Naive B cell (primary cell): Measurements from ENCODE around the gene LMO1. TPM values are rescaled to one million over a fixed set of nuclear protein-coding genes. Genes with fewer than 3 reads are reported as not detected.

Source experiments
- ATAC-seq, 2 donors: fragments of 150-1000 bp; cut with Tn5 transposase; 2 replicates each; pipeline ENCODE4 v1.10.0; 2021; ENCODE audit warnings: low read depth in 2 of 2, mild to moderate bottlenecking in 2 of 2, moderate library complexity in 2 of 2
- DNase-seq: peaks from one replicate; pipeline ENCODE4 v3.0.0; 2022
- H3K27ac Mint-ChIP-seq, 6 donors: one replicate each; pipeline ENCODE4 v1.8.0; 2020 to 2022; ENCODE audit warnings: mild to moderate bottlenecking in 6 of 6, mixed read lengths in 6 of 6, moderate library complexity in 5 of 6, inconsistent platforms in 2 of 6
- H3K27me3 Mint-ChIP-seq, 3 donors: one replicate each; pipeline ENCODE4 v1.8.0; 2021 to 2022; ENCODE audit warnings: mixed read lengths in 3 of 3, mild to moderate bottlenecking in 1 of 3
- H3K36me3 Mint-ChIP-seq, 2 donors: one replicate each; pipeline ENCODE4 v1.8.0; 2020 to 2022; ENCODE audit warnings: mixed read lengths in 2 of 2, inconsistent platforms in 1 of 2, mild to moderate bottlenecking in 1 of 2
- H3K4me1 Mint-ChIP-seq, 3 donors: one replicate each; pipeline ENCODE4 v1.8.0; 2020 to 2022; ENCODE audit warnings: mixed read lengths in 3 of 3, inconsistent platforms in 1 of 3, mild to moderate bottlenecking in 1 of 3, moderate library complexity in 1 of 3
- H3K4me3 Mint-ChIP-seq, 8 donors: one replicate each; pipeline ENCODE4 v1.8.0; 2020 to 2022; ENCODE audit warnings: mild to moderate bottlenecking in 8 of 8, mixed read lengths in 8 of 8, moderate library complexity in 8 of 8, inconsistent platforms in 2 of 8
- H3K9me3 Mint-ChIP-seq, 7 donors: one replicate each; pipeline ENCODE4 v1.8.0; 2020 to 2022; ENCODE audit warnings: mixed read lengths in 7 of 7, mild to moderate bottlenecking in 5 of 7, inconsistent platforms in 2 of 7, moderate library complexity in 1 of 7
- polyA plus RNA-seq, 6 donors: library from polyadenylated mRNA; unstranded; fragments of 300-500 nt; fragmentation: Illumina TruSeq; gene quantifications; one replicate each; pipeline ENCODE4 v1.2.3, GENCODE V29; 2021; ENCODE audit warnings: low read depth in 6 of 6

The LMO1 gene
- polyA plus RNA-seq, 6 donors from 2014 or later, result not detected

GRCh38 chr11:8285228-8285627 is 21.6 kb upstream of the LMO1 start:
- no peak for DNase-seq
- no peaks in the 10 kb centered on the region for H3K4me1 Mint-ChIP-seq
- no peaks in the 10 kb centered on the region for H3K36me3 Mint-ChIP-seq
- peaks cover 0 to 3% (median 0%) of the 10 kb centered on the region in 7 donors for H3K9me3 Mint-ChIP-seq
- no peak overlapping the region for H3K27ac Mint-ChIP-seq
- H3K4me3 Mint-ChIP-seq, result peak overlapping the region in 1 of 8 donors; percentile 36
- H3K27me3 Mint-ChIP-seq, result peaks cover 17 to 32% (median 18%) of the 10 kb centered on the region in 3 donors
- ATAC-seq, result no peak

GRCh38 chr11:8283465-8284230 is 20.0 kb upstream of the LMO1 start:
- Mint-ChIP-seq H3K4me1 (no peaks in the 10 kb centered on the region), H3K36me3 (no peaks in the 10 kb centered on the region), H3K4me3 (no peak overlapping the region), H3K27me3 (peaks cover 21 to 39% (median 25%) of the 10 kb centered on the region in 3 donors), H3K9me3 (peaks cover 0 to 3% (median 0%) of the 10 kb centered on the region in 7 donors), H3K27ac (no peak overlapping the region)
- no peak for ATAC-seq
- no peak for DNase-seq

DNA sequence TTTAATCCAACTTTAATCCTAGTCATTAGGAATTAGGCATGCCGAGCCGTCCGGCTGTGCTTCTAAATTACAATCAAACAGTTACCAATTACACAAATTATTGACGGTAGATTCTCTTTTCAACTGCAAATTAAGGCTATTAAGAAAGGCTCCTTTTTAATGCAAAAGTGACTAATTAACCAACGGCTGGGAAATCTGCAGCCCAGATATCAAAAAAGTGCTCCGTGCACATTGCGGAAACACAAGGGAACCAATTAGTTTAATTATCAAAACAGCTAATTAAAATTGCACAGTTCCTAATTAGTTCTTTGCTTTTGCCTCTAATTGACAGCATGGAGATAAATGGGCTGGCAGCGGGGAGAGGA is 19.4 kb upstream of the LMO1 start:
- peaks cover 0 to 3% (median 0%) of the 10 kb centered on the region in 7 donors for H3K9me3 Mint-ChIP-seq
- no peak overlapping the region for H3K4me3 Mint-ChIP-seq
- H3K36me3 Mint-ChIP-seq, result no peaks in the 10 kb centered on the region
- ATAC-seq (no peak), DNase-seq (no peak)
- peaks cover 17 to 34% (median 25%) of the 10 kb centered on the region in 3 donors for H3K27me3 Mint-ChIP-seq
- H3K27ac Mint-ChIP-seq, result no peak overlapping the region
- no peaks in the 10 kb centered on the region for H3K4me1 Mint-ChIP-seq

GRCh38 chr11:8282631-8283030 is 19.0 kb upstream of the LMO1 start:
- no peak for DNase-seq
- Mint-ChIP-seq H3K4me3 (no peak overlapping the region), H3K27me3 (peaks cover 17 to 34% (median 25%) of the 10 kb centered on the region in 3 donors), H3K36me3 (no peaks in the 10 kb centered on the region), H3K4me1 (no peaks in the 10 kb centered on the region), H3K9me3 (peaks cover 0 to 3% (median 0%) of the 10 kb centered on the region in 7 donors), H3K27ac (no peak overlapping the region)
- ATAC-seq, result no peak

GRCh38 chr11:8281266-8281665 is 17.6 kb upstream of the LMO1 start:
- DNase-seq (no peak), ATAC-seq (no peak)
- Mint-ChIP-seq H3K4me3 (no peak overlapping the region), H3K27me3 (peaks cover 25 to 45% (median 28%) of the 10 kb centered on the region in 3 donors), H3K36me3 (no peaks in the 10 kb centered on the region), H3K27ac (no peak overlapping the region), H3K4me1 (peaks cover 0 to 3% (median 0%) of the 10 kb centered on the region in 3 donors), H3K9me3 (peaks cover 0 to 3% (median 0%) of the 10 kb centered on the region in 7 donors)

DNA sequence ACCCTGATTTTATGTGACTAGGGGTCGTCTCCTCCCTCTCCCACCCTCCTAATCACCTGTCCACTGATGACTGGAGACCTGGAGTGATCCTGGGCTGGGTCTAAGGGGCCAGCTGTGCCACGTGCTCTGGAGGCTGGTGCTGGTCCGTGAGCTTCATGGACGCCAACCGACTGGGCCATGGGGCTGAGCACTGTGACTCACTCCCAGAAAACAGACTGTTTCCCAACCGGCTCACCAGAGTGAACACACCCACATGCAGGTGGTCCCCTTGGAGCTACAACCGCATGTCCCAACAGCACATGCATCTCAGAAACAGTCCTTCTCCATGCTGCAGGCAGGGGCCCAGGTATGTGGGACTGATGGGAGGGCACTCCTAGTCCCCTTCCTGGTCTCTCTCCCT is 14.0 kb upstream of the LMO1 start:
- peaks cover 15 to 46% (median 31%) of the 10 kb centered on the region in 3 donors for H3K27me3 Mint-ChIP-seq
- peaks cover 0 to 3% (median 2%) of the 10 kb centered on the region in 7 donors for H3K9me3 Mint-ChIP-seq
- no peak for DNase-seq
- no peak overlapping the region for H3K27ac Mint-ChIP-seq
- H3K4me1 Mint-ChIP-seq, result peaks cover 0 to 3% (median 0%) of the 10 kb centered on the region in 3 donors
- H3K4me3 Mint-ChIP-seq, result no peak overlapping the region
- ATAC-seq, result no peak
- no peaks in the 10 kb centered on the region for H3K36me3 Mint-ChIP-seq

GRCh38 chr11:8276528-8276927 is 12.8 kb upstream of the LMO1 start:
- H3K27ac Mint-ChIP-seq, result peak overlapping the region in 1 of 6 donors; percentile 88
- ATAC-seq, result no peak
- H3K36me3 Mint-ChIP-seq, result no peaks in the 10 kb centered on the region
- H3K4me1 Mint-ChIP-seq, result peaks cover 0 to 3% (median 0%) of the 10 kb centered on the region in 3 donors
- no peak for DNase-seq
- peaks cover 0 to 3% (median 2%) of the 10 kb centered on the region in 7 donors for H3K9me3 Mint-ChIP-seq
- no peak overlapping the region for H3K4me3 Mint-ChIP-seq
- peaks cover 21 to 57% (median 38%) of the 10 kb centered on the region in 3 donors for H3K27me3 Mint-ChIP-seq

- H3K4me3 Mint-ChIP-seq, result no peak overlapping the region
- ATAC-seq (no peak), DNase-seq (no peak)
- peaks cover 0 to 9% (median 5%) of the 10 kb centered on the region in 3 donors for H3K4me1 Mint-ChIP-seq
- no peak overlapping the region for H3K27ac Mint-ChIP-seq
- H3K27me3 Mint-ChIP-seq, result peaks cover 36 to 69% (median 61%) of the 10 kb centered on the region in 3 donors
- H3K36me3 Mint-ChIP-seq, result no peaks in the 10 kb centered on the region
- peaks cover 0 to 3% (median 0%) of the 10 kb centered on the region in 7 donors for H3K9me3 Mint-ChIP-seq
These were observed 9.6 kb upstream of the LMO1 start for GRCh38 chr11:8273287-8273686.

DNA sequence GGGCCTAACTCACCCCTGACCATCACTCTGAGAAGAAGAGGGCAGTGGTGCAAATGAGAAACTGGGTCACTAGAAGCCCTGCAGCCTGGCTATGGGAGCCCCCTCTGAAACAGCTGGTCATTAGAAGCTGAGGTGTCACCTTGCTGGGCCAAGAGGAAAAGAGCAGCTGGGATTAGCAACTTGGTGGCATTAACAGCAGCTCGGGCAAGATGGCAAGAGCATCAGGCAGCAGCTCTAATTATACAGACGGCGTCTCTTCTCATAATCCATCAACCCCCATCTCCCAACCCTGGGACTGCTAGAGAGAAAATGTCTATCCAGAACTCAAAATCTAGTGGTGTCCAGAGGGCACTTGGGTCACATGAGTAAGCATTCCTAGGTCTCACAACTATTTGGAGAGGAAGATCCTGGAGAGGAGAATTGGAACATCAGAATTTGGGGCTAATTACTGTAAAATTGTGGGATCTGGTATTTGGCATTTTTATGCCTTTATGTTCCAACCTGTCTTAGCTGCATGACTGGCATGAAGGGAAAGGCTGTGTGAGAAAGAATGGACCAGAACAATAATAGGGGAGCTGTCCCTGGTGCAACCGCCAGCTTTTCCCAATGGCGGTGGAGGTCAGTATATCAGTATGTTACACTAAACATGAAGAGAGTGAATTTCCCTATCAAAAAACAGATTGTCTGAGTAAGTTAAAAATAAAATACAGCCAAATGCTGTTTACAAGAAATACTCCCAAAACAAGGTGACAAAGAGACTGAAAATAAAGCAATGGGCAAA is 7.6 kb upstream of the LMO1 start:
- no peak overlapping the region for H3K27ac Mint-ChIP-seq
- peaks cover 5 to 6% (median 5%) of the 10 kb centered on the region in 3 donors for H3K4me1 Mint-ChIP-seq
- H3K4me3 Mint-ChIP-seq, result no peak overlapping the region
- ATAC-seq, result no peak
- H3K27me3 Mint-ChIP-seq, result peaks cover 50 to 71% (median 63%) of the 10 kb centered on the region in 3 donors
- H3K36me3 Mint-ChIP-seq, result no peaks in the 10 kb centered on the region
- DNase-seq, result no peak
- peaks cover 0 to 3% (median 0%) of the 10 kb centered on the region in 7 donors for H3K9me3 Mint-ChIP-seq

DNA sequence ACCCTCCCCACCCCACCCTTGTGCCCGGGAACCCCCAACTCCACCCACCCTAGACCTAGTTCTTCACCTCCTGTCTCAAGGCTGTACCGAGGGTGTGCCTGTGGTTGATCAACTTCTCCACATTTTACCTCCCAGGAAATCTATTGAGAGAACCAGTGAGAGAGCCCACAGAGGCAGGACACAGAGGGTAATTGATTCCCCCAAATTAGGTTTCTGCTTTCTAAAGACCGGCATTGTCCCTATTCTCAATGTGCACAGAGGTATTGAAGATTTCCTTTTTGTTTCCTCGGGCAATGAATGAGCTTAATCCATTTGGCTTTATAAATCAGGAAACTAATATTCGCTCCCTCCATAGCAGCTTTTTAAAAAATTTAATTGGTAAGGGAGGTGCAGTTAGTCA is 6.0 kb upstream of the LMO1 start:
- Mint-ChIP-seq H3K27ac (no peak overlapping the region), H3K4me1 (peaks cover 5 to 6% (median 5%) of the 10 kb centered on the region in 3 donors), H3K36me3 (no peaks in the 10 kb centered on the region), H3K4me3 (peak overlapping the region in 5 of 8 donors; percentile 6 to 80 (median 26)), H3K27me3 (peaks cover 58 to 79% (median 73%) of the 10 kb centered on the region in 3 donors), H3K9me3 (peaks cover 0 to 3% (median 0%) of the 10 kb centered on the region in 7 donors)
- ATAC-seq (no peak), DNase-seq (no peak)

GRCh38 chr11:8268530-8269400 is 5.1 kb upstream of the LMO1 start:
- no peaks in the 10 kb centered on the region for H3K36me3 Mint-ChIP-seq
- H3K27ac Mint-ChIP-seq, result no peak overlapping the region
- H3K4me3 Mint-ChIP-seq, result peak overlapping the region; percentile 57 to 86 (median 78)
- H3K4me1 Mint-ChIP-seq, result peaks cover 9 to 11% (median 10%) of the 10 kb centered on the region in 3 donors
- no peaks in the 10 kb centered on the region for H3K9me3 Mint-ChIP-seq
- DNase-seq (no peak), ATAC-seq (peak; percentile 19 to 28)
- peaks cover 64 to 79% (median 75%) of the 10 kb centered on the region in 3 donors for H3K27me3 Mint-ChIP-seq

- H3K27ac Mint-ChIP-seq, result no peak overlapping the region
- peak overlapping the region; percentile 64 to 82 (median 76) for H3K4me3 Mint-ChIP-seq
- peaks cover 65 to 81% (median 78%) of the 10 kb centered on the region in 3 donors for H3K27me3 Mint-ChIP-seq
- peaks cover 14 to 15% (median 15%) of the 10 kb centered on the region in 3 donors for H3K4me1 Mint-ChIP-seq
- no peaks in the 10 kb centered on the region for H3K9me3 Mint-ChIP-seq
- H3K36me3 Mint-ChIP-seq, result no peaks in the 10 kb centered on the region
- ATAC-seq (peak; percentile 44 to 56), DNase-seq (peak; percentile 32)
These were observed 4.3 kb upstream of the LMO1 start for GRCh38 chr11:8267831-8268529.
